Coronary artery (tissue), 2 donors: ENCODE data around the gene CLCN2.
A peak's percentile ranks its signal among the peaks of the same experiment; 100 is the strongest.

Source experiments
- DNase-seq: peaks from one replicate; pipeline ENCODE4 v3.0.0-alpha.2; 2017; ENCODE audit warnings: low spot score
- H3K27ac ChIP-seq, 2 donors: fragments of 200-600 bp; sonication (generic); one replicate each; pipeline ENCODE4 v1.5.1; 2016 to 2019
- H3K4me3 ChIP-seq: fragments of 200-600 bp; sonication (generic); 2 replicates; pipeline ENCODE4 v1.5.1; 2016; ENCODE audit warnings: mild to moderate bottlenecking, moderate library complexity
- CTCF ChIP-seq: fragments of 200-600 bp; sonication (generic); IDR thresholded peaks from one replicate; pipeline ENCODE4 v1.5.1; 2019; ENCODE audit warnings: antibody characterized with exemption

Gene CLCN2

DNA sequence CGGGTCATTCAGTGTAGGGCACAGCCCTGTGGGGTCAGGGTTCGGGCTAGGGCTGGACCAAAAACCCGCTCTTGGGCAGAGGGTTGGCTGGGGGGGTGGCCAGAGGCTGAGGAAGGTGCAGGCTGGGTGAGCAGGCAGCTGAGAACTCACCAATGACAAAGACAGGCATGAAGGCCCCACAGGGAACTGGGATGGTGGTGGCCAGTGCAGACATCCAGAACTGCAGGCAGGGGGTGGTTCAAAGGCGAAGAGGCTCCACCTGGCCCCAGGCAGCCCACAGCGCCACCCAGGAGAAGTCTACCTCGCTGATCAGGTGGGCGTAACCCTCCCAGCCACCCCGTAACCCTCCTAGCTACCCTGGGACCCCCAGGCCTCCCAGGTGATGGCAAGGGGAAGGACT, 6.7 kb downstream of the CLCN2 start:
- no peak for DNase-seq
- TF ChIP-seq CTCF: no peak
- Histone ChIP-seq H3K4me3 (no peak overlapping the region), H3K27ac (no peak overlapping the region)

- no peak for DNase-seq
- Histone ChIP-seq H3K4me3 (no peak overlapping the region), H3K27ac (no peak overlapping the region)
Measured at GRCh38 chr3:184354121-184354728, 7.2 kb downstream of the CLCN2 start.

DNA sequence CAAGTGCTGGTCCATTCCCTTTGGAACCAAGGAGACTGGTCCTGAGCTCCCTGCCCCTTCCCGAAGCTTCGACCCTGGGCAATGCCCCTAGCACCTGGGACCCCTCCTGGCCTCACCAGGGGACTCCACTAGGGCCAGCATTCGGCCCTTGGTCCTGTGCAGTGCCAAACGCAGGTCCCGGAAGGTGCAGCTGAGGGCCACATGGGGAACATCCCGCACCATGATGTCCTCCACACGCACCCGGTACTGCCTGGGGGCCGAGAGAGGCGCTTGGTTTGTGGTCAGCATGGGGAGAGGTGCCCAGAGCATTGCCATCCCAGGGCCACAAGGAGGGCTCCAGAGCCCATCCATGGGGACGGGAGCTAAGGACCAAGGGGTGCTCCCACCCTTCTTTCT, 7.9 kb downstream of the CLCN2 start:
- TF ChIP-seq CTCF: no peak
- no peak overlapping the region for H3K27ac ChIP-seq
- no peak overlapping the region for H3K4me3 ChIP-seq
- DNase-seq: no peak

More at GRCh38 chr3:184354121-184354728, 7.2 kb downstream of the CLCN2 start:
- peak; percentile 70 for TF ChIP-seq CTCF

DNA sequence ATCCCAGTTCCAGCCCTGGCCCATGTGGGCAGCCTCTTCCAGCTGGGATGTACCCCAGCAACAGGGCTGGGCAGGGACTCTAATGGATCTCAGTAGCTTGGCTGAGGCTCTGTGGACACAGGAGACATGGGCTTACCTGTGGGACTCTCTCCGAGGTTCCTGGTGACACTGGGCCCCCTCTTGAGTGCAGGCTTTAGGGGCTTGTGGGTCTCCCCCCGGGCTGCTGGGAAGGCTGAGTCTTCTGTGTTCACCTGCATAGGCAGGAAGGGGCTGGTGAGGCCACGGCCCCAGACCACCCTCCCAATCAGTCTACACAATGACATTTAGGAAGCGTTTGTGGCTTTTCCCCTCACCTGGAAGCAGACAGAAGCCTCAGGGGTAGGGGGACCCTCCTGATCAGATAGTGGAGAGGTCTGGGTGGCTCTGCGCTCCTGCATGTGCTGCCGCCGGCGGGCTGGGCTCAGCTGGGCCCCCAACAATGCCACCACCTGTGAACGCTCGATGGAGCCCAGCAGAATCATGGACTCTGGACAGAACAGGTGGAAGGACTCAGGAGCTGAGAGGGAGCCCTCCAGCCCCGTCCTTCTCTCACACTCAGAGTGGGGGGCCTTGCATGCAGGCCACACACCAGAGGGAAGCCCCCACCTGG, 8.4 kb downstream of the CLCN2 start:
- Histone ChIP-seq H3K4me3 (no peak overlapping the region), H3K27ac (no peak overlapping the region)
- no peak for DNase-seq
- no peak for TF ChIP-seq CTCF

GRCh38 chr3:184352149-184352785, 9.1 kb downstream of the CLCN2 start:
- Histone ChIP-seq H3K27ac (no peak overlapping the region), H3K4me3 (no peak overlapping the region)
- DNase-seq: no peak
- TF ChIP-seq CTCF: no peak

GRCh38 chr3:184351511-184352148, 9.8 kb downstream of the CLCN2 start:
- H3K27ac ChIP-seq: no peak overlapping the region

More at GRCh38 chr3:184351511-184352148, 9.8 kb downstream of the CLCN2 start:
- TF ChIP-seq CTCF: no peak
- no peak overlapping the region for H3K4me3 ChIP-seq
- no peak for DNase-seq
